Caco-2 (cell line): ENCODE results near the gene CPA3. TPM values are rescaled to one million over a fixed set of nuclear protein-coding genes. Genes with fewer than 3 reads are reported as not detected.

Source experiments
- BruUV-seq: library from RNA; stranded (reverse); fragments of 400-500 nt; replicated peaks from 2 replicates; lab custom pipeline; 2021; lab: Mats Ljungman, UMichigan
- CTCF ChIA-PET: fragments of 300-600 bp; sonication (Branson Sonifier 250); formaldehyde crosslinking; loops from one replicate; lab custom pipeline; 2022; ENCODE audit warnings: antibody characterized with exemption; lab: Charles Lee
- POLR2A ChIA-PET: fragments of 300-600 bp; sonication (Branson Sonifier 250); formaldehyde crosslinking; loops from one replicate; lab custom pipeline; 2022; ENCODE audit warnings: antibody characterized with exemption; lab: Charles Lee
- DNase-seq, 2 experiments: peaks; one replicate each; pipeline versions ENCODE4 v3.0.0 to v3.0.0-alpha.2; 2020 to 2022
- H3K27me3 ChIP-seq: replicated peaks from 2 replicates; pipeline ENCODE4 v1.6.0; 2011; ENCODE audit warnings: low read length; ENCODE audit not compliant: control insufficient read depth, insufficient read depth
- H3K36me3 ChIP-seq: 2 replicates; pipeline ENCODE4 v1.5.1; 2011; ENCODE audit warnings: low read length; ENCODE audit not compliant: control insufficient read depth, insufficient read depth
- H3K4me1 ChIP-seq: fragments of 250-450 bp; sonication (Bioruptor Pico); 2 replicates; pipeline ENCODE4 v1.5.1; 2020; ENCODE audit warnings: mild to moderate bottlenecking
- H3K4me3 ChIP-seq: 2 replicates; pipeline ENCODE4 v1.5.1; 2011; ENCODE audit warnings: low read depth, mild to moderate bottlenecking, control low read depth, low read length
- H3K9me3 ChIP-seq: fragments of 250-450 bp; sonication (Bioruptor Pico); 2 replicates; pipeline ENCODE4 v1.5.1; 2020; ENCODE audit warnings: mild to moderate bottlenecking, moderate library complexity
- H3K27ac Mint-ChIP-seq: one replicate; pipeline ENCODE4 v1.8.0; 2022; ENCODE audit warnings: mixed read lengths; ENCODE audit not compliant: unreplicated experiment
- H3K27me3 Mint-ChIP-seq: one replicate; pipeline ENCODE4 v1.8.0; 2022; ENCODE audit warnings: mixed read lengths; ENCODE audit not compliant: insufficient read depth, unreplicated experiment
- H3K36me3 Mint-ChIP-seq: one replicate; pipeline ENCODE4 v1.8.0; 2022; ENCODE audit warnings: mild to moderate bottlenecking, mixed read lengths; ENCODE audit not compliant: insufficient read depth, unreplicated experiment
- H3K4me1 Mint-ChIP-seq: one replicate; pipeline ENCODE4 v1.8.0; 2022; ENCODE audit warnings: low read depth, mixed read lengths; ENCODE audit not compliant: unreplicated experiment
- H3K4me3 Mint-ChIP-seq: one replicate; pipeline ENCODE4 v1.8.0; 2022; ENCODE audit warnings: mild to moderate bottlenecking, moderate library complexity, mixed read lengths; ENCODE audit not compliant: unreplicated experiment
- H3K9me3 Mint-ChIP-seq: one replicate; pipeline ENCODE4 v1.8.0; 2022; ENCODE audit warnings: mixed read lengths; ENCODE audit not compliant: unreplicated experiment
- intact Hi-C: fragments of 100-400 bp; cut with micrococcal nuclease; formaldehyde crosslinking; loops from one replicate; pipeline ENCODE4 v1.10.0; 2022; ENCODE audit not compliant: unreplicated experiment
- total RNA-seq: library from RNA; stranded (reverse); gene quantifications from 2 replicates; pipeline ENCODE4 v1.2.3, GENCODE V29; 2022
- TF ChIP-seq, protein P1 (sequence below), 2 experiments: fragments of 200-600 bp in 1 of 2; IDR thresholded peaks; 1 replicate in 1 of 2; 2 replicates in 1 of 2; pipeline versions ENCODE4 v1.5.1 to v1.8.0; 2011 to 2022; ENCODE audit warnings: antibody characterized with exemption in 1 of 2, control low read depth in 1 of 2, inconsistent platforms in 1 of 2, low read depth in 1 of 2, low read length in 1 of 2, mild to moderate bottlenecking in 1 of 2, moderate library complexity in 1 of 2; ENCODE audit not compliant: insufficient read depth in 1 of 2, severe bottlenecking in 1 of 2, unreplicated experiment in 1 of 2

The CPA3 gene
- total RNA-seq, 1 experiment from 2014 or later: not detected

DNA sequence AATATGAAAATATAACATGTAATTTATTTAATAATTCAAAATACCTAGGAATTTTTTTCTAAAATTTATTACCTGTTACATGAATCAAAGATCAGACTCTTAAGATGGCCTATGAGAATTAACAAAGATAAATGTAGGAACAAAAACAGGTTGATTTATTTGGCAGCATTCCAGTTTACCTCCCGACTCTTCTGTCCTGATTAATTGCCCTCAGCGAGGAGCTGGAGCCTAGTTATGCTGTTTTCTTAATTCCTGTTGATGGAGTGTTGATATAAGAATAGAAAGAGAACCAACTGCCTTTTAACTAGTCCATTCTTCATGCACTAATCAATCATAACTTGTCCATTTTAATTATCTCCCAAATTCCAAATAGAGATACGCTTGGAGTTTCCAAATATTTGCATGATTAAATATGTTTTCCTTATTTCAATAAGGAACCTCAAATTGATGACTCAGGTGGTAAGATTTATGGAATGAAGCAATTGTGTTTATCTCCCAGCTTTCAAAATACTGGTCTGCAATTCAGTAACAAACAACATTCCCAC lies 48.0 kb upstream of the CPA3 start:
- intact Hi-C loops: no loop called here
- H3K27me3 Mint-ChIP-seq: no peaks in the 10 kb centered on the region
- H3K36me3 ChIP-seq: no peaks in the 10 kb centered on the region
- DNase-seq: no peak
- no peak overlapping the region for H3K4me3 Mint-ChIP-seq
- H3K27ac Mint-ChIP-seq: no peak overlapping the region
- H3K4me1 ChIP-seq: no peaks in the 10 kb centered on the region
- CTCF ChIA-PET: no interaction called here
- no TSS peak for BruUV-seq
- H3K27me3 ChIP-seq: no peaks in the 10 kb centered on the region
- TF ChIP-seq, protein P1, sequence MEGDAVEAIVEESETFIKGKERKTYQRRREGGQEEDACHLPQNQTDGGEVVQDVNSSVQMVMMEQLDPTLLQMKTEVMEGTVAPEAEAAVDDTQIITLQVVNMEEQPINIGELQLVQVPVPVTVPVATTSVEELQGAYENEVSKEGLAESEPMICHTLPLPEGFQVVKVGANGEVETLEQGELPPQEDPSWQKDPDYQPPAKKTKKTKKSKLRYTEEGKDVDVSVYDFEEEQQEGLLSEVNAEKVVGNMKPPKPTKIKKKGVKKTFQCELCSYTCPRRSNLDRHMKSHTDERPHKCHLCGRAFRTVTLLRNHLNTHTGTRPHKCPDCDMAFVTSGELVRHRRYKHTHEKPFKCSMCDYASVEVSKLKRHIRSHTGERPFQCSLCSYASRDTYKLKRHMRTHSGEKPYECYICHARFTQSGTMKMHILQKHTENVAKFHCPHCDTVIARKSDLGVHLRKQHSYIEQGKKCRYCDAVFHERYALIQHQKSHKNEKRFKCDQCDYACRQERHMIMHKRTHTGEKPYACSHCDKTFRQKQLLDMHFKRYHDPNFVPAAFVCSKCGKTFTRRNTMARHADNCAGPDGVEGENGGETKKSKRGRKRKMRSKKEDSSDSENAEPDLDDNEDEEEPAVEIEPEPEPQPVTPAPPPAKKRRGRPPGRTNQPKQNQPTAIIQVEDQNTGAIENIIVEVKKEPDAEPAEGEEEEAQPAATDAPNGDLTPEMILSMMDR (IDR thresholded peaks at IDR 0.05; ENCODE audit: insufficient read depth in 1 of 2, low read depth in 1 of 2, low read length in 1 of 2, severe bottlenecking in 1 of 2, unreplicated experiment in 1 of 2): no peak
- H3K36me3 Mint-ChIP-seq: no peaks in the 10 kb centered on the region
- H3K4me1 Mint-ChIP-seq: peaks cover 7% of the 10 kb centered on the region
- no peak overlapping the region for H3K4me3 ChIP-seq
- no peaks in the 10 kb centered on the region for H3K9me3 ChIP-seq
- POLR2A ChIA-PET: no interaction called here
- no peaks in the 10 kb centered on the region for H3K9me3 Mint-ChIP-seq

DNA sequence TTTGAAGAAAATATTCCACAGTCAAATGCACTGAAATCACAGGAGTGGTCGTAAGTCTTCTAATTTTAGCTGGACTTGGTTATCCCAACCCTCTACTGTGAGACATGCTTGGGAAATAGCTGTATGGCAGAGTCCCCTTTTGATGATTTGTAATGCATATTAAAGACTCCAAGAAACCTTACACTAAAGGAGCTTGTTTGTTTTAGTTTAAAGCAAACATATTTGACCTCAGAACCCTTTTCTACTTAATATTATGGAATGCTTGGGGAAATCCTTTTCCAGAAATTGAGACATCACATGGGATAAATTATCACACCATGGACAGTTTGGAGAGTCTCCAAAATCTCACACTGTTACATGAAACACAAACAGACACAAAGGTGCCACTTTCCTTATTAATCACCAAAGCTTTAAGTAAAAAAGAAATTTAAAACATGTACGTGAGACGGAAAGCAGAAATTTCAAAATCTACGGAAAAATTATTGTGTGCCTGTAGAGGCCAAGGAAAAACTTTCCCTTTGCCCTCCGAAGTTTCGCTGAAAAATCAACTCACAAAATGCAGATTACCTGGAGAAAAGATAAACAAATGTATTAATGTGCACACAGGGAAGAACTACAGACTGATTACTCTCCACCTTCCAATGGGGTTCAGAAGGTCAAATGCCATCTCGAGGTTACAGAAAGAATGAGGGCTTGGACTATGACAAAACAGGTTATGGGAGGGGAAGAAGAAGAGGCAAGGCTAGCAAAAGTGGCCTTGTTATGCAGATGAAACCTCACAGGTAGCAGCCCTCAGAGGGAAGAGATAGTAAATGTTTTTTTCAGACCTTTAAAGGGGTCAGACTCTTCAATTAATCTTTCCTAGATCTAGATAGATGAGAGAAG lies 44.5 kb upstream of the CPA3 start:
- H3K4me1 ChIP-seq: no peaks in the 10 kb centered on the region
- TF ChIP-seq, protein P1 (IDR thresholded peaks at IDR 0.05; ENCODE audit: insufficient read depth in 1 of 2, low read depth in 1 of 2, low read length in 1 of 2, severe bottlenecking in 1 of 2, unreplicated experiment in 1 of 2): no peak
- no peaks in the 10 kb centered on the region for H3K36me3 ChIP-seq
- Mint-ChIP-seq H3K4me1 (peaks cover 7% of the 10 kb centered on the region), H3K4me3 (no peak overlapping the region), H3K27me3 (no peaks in the 10 kb centered on the region), H3K36me3 (no peaks in the 10 kb centered on the region), H3K27ac (no peak overlapping the region), H3K9me3 (no peaks in the 10 kb centered on the region)
- no peaks in the 10 kb centered on the region for H3K9me3 ChIP-seq
- no peak overlapping the region for H3K4me3 ChIP-seq
- BruUV-seq: no TSS peak
- ChIA-PET CTCF (no interaction called here), POLR2A (no interaction called here)
- peak in 1 of 2 experiments; percentile 6 for DNase-seq
- intact Hi-C loops: no loop called here
- H3K27me3 ChIP-seq: no peaks in the 10 kb centered on the region

DNA sequence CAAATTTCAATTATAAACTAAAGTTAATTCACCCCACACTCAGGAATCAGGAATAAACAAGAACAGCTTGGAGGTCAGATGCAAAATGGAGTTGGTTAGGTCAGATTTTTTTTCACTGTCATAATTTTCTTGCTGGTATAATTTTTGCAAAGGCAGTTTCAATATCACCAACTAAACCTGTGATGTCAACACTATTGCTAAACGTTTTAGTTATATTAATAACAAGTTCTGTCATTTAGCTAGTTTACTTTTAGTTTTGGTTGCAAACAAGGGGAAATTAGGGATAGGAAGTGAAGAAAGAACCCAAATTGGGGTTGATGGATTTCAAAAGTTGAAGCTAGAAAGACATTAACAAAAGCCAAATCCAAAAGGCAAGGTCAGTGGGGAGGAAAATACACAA lies 42.1 kb upstream of the CPA3 start:
- Mint-ChIP-seq H3K4me1 (peaks cover 7% of the 10 kb centered on the region), H3K4me3 (no peak overlapping the region), H3K36me3 (no peaks in the 10 kb centered on the region), H3K9me3 (no peaks in the 10 kb centered on the region), H3K27me3 (no peaks in the 10 kb centered on the region), H3K27ac (no peak overlapping the region)
- POLR2A ChIA-PET: no interaction called here
- H3K9me3 ChIP-seq: no peaks in the 10 kb centered on the region
- H3K4me3 ChIP-seq: no peak overlapping the region
- no peaks in the 10 kb centered on the region for H3K4me1 ChIP-seq
- no peaks in the 10 kb centered on the region for H3K36me3 ChIP-seq
- no peak for DNase-seq
- TF ChIP-seq, protein P1 (IDR thresholded peaks at IDR 0.05; ENCODE audit: insufficient read depth in 1 of 2, low read depth in 1 of 2, low read length in 1 of 2, severe bottlenecking in 1 of 2, unreplicated experiment in 1 of 2): no peak
- CTCF ChIA-PET: no interaction called here
- BruUV-seq: no TSS peak
- no peaks in the 10 kb centered on the region for H3K27me3 ChIP-seq
- intact Hi-C loops: no loop called here
